Measurements from ENCODE around the gene LTK.
"Not testable (repeated sequence)": the region's sequence is repeated elsewhere in the genome, so short reads cannot be mapped to it uniquely, and the experiment has no call there.

LTK gene

DNA sequence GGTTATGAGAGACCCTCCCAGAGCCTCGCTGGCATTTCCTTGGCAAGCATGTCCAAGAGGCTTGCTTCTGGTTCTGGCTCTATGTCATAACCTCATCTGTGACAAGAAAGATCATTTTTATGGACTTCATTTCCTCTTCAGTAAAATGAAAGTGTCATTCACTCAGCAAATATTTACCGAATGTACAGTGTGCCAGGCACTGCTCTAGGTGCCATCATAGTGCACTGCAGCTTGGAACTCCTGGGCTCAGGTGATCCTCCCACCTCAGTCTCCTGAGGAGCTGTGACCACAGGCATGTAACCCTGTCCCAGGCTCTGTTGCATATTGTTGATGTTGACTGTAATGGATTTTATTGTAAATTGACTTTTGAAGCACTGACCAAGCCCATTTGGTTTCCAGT, 38.7 kb downstream of the LTK start:
- DNase-seq (ENCODE audit: low read depth, low spot score), result no peak

DNA sequence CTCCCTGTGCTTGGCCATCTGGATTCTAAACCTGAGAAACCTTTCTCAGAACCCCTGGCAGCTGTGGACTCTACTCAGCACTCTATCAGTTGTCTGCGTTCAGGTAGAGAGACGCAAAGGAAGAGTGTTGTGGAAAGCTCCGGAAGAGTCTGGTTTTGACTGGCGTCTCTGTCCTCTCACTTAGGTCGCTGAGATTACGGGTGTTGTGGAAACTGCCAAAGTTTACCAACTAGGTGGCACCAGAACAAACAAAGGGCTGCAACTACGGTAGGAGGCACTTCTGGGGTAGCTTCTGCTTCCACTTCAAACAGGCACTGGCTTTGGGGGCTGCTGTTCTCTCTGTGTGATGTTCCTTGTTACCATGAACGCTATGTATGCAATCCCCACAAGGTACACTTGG, 39.2 kb downstream of the LTK start:
- DNase-seq (ENCODE audit: low read depth, low spot score), result no peak

GRCh38 chr15:41473418-41473817, 40.2 kb downstream of the LTK start:
- DNase-seq (ENCODE audit: low read depth, low spot score), result no peak

DNA sequence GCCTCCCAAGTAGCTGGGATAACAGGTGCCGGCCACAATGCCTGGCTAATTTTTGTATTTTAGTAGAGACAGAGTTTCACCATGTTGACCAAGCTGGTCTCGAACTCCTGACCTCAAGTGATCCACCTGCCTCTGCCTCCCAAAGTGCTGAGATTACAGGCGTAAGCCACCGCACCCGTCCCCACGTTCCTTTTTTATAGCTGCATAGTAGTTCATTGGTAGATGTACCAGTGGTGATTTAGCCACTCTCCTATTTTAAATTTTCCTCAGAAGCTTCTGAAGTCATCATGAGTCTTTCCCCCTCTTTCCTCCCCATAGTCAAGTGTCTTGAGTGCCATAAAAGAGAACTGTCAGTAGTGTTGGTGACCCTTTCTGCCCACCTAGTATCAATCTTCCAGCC, 44.0 kb downstream of the LTK start:
- not testable (repeated sequence) for DNase-seq (ENCODE audit: low read depth, low spot score)

DNA sequence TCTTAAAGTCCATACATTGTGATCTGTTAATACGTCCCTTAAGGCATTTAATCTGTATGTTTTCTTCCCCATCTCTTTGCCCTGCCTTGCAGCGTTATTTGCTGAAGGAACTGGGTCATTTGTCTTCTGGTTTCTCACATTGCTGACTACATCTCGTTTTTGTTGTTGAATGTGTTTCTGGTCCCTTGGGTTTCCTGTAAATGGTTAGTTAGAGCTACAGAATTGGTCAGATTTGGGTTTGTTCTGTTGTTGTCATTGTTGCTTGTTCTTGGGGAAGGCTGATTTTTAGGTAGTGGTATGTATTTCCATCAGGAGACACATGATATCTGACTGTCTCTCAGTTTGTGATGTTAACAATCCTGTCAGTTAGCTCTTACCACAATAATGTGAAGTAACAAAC, 46.9 kb downstream of the LTK start:
- DNase-seq (ENCODE audit: low read depth, low spot score), result no peak

DNA sequence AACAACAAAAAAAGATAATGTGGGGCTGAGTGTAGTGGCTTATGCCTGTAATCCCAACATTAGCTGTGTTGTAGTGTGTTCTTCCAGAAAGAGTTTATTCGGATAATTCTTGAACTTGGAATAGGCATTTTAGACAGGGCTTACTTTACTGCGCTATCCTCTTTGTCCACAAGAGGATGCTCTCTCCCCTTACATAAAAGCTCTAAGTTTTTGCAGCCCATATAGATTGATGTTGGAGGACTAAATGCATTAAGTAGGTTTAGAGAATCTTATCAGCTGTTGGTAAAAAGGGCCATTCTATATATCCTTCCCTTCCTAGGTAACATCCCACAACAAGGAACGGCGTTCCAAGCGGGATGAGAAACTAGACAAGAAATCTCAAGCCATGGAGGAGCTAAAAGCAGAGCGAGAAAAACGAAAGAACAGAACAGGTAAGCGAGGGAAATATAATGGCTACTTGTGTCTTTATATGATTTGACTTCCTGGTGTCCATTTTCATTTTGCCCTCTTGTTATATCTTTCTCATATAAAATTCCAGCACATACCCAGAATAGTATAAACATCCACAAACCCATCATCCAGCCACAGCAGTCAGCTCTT, 47.7 kb downstream of the LTK start:
- DNase-seq (ENCODE audit: low read depth, low spot score), result no peak

- no peak for DNase-seq (ENCODE audit: low read depth, low spot score)
Observed at GRCh38 chr15:41464889-41465580, 48.6 kb downstream of the LTK start.

DNA sequence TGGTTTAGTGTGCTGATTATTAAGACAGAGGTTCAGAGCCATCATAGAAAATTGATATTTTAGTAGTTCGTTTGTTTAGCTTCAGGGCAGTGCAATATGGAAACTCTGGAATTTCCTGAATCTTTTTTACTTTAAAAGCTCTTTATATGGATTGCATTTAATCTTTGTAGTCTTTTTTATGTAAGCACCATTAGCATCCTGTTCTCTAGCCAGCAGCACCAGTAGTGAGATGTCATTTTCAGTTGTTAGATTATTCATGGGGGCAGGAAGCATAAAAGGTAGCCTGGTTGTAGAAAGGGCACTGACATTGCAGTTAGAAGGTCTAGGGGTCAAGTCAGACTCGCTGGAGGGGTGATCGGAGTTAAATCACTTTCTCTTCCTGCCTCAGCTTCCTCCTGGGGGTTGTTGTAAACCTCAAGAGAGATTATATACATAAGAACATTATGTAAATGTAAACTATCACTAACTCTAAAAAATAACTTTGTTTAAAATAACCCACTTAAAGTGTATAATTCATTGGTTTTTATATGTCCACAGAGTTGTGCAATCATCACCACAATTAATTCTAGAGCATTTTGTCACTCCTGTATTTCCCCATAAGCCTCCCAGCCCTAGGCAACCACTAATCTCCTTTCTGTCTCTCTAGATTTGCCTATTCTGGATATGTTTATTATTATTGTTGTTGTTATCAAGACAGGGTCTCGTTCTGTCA, 51.4 kb downstream of the LTK start:
- DNase-seq (ENCODE audit: low read depth, low spot score), result no peak
